ENCODE results near the gene LRRC41.
"Not testable (repeated sequence)": the region's sequence is repeated elsewhere in the genome, so short reads cannot be mapped to it uniquely, and the experiment has no call there.

Gene LRRC41, protein sequence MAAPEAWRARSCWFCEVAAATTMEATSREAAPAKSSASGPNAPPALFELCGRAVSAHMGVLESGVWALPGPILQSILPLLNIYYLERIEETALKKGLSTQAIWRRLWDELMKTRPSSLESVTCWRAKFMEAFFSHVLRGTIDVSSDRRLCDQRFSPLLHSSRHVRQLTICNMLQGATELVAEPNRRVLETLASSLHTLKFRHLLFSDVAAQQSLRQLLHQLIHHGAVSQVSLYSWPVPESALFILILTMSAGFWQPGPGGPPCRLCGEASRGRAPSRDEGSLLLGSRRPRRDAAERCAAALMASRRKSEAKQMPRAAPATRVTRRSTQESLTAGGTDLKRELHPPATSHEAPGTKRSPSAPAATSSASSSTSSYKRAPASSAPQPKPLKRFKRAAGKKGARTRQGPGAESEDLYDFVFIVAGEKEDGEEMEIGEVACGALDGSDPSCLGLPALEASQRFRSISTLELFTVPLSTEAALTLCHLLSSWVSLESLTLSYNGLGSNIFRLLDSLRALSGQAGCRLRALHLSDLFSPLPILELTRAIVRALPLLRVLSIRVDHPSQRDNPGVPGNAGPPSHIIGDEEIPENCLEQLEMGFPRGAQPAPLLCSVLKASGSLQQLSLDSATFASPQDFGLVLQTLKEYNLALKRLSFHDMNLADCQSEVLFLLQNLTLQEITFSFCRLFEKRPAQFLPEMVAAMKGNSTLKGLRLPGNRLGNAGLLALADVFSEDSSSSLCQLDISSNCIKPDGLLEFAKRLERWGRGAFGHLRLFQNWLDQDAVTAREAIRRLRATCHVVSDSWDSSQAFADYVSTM

DNA sequence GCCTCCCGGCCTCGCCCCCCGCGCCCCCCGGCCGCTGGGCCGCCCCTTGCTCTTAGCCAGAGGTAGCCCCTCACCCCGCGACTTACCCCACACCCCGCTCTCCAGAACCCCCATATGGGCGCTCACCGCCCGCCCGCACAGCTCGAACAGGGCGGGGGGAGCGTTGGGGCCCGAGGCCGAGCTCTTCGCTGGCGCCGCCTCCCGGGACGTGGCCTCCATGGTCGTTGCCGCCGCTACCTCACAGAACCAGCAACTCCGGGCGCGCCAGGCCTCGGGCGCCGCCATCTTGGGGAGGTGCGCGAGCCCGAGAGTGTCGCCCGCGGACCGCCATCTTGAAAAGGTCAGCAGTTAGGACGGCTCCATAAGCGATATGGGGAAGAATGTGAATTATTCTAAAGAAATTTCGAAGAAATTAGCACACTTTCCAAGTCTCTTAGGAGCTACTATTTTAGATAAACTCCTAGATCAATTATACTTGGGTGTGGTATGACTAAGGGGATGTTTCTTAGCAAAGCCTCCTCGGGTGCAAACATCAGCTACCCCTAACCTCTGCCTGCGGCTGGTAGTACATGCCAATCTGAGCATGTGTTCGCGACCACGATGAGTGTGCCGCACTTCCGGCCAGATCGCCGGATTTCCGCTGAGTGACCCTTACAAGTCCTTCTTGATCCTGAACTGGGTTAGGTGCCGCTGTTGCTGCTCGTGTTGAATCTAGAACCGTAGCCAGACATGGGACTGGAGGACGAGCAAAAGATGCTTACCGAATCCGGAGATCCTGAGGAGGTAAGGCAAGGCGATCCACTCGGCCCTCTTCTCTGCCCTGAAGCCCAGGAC lies at the start of gene LRRC41, which contains the start of gene UQCRH:
LRRC41 (minus strand) TSS at position 579 of the 834 bp plus-strand sequence; CDS start at position 285, 294 bp downstream.
UQCRH (plus strand) TSS at position 661 of the 834 bp plus-strand sequence; CDS start at position 730, 69 bp downstream.
- DNase-seq = peak; percentile 89

- no peak for DNase-seq
Observed at GRCh38 chr1:46352363-46352762, 48.9 kb upstream of the LRRC41 start.

DNA sequence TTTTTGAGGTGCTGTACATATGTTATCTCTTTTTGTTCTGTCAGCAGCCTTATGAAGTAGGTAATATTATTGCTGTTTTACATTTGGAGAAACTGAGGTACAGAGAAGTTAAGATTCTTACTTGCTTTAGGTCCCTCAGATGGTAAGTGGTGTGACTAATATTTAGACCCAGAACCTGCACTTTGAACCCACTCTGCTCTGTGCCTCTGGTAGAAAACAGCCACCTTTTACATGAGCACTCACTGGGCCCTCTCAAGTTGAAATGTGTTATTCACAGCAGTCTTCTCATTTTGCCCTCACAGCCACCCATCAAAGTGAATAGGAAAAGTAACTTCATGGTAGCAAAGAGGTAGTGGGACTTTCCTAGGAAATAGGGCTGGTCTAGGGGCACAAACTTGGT lies 41.9 kb upstream of the LRRC41 start:
- DNase-seq = no peak

DNA sequence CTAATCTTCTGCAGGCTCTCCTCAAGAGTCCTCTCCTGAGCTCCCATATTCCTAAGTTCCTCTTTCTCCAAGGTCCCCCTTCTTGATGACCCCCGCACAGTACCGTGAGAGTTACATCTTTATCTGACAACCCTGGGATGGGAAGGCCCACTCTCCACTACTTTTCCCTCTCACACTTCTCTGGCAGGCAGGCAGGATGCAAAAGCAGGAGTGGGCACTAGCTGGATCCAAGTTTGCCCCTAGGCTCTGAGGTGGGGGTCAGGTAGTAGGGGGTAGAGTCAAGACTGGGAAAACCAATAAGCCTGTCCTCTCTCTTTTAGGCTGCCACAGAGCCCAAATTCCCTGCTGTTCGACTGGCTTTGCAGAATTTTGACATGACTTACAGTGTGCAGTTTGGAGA lies 41.1 kb upstream of the LRRC41 start:
- DNase-seq = no peak

DNA sequence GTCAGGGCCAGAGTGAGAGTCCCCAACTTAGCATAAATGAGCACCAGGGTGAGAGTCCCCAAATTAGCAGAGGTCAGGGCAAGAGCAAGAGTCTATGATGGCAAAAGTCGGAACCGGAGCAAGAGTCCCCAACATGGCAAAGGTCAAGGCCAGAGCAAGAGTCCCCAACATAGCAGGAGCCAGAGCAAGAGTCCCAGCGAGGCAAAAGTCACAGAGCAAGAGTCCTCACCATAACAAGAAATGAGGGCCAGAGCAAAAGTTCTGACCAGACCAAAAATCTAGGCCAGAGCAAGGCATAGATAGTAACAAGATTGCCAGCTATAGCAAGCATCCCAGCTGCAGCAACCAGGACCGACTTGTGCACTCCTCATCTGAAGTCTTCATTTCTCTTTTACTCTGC lies 40.3 kb upstream of the LRRC41 start:
- no peak for DNase-seq

DNA sequence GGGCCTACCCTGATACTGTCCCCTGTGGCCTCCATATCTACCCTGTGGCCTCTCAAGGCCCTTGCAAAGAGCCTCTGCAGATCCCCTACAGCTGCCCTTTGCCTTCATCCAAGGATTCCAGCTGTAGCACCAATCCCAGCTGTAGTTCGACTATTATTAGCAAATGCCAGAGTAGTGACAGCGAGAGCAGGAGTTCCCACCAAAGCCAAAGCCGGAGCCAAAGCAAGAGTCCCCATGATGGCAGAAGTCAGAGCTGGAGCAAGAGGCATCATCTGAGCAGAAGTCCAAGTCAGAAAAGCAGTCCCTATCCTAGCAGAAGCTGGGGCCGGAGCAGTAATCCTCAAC lies 39.9 kb upstream of the LRRC41 start:
- DNase-seq = no peak

GRCh38 chr1:46342677-46343350 lies 39.4 kb upstream of the LRRC41 start:
- no peak for DNase-seq

- DNase-seq = no peak
Observed at GRCh38 chr1:46342084-46342656, 38.8 kb upstream of the LRRC41 start.

GRCh38 chr1:46341222-46342083 lies 38.0 kb upstream of the LRRC41 start:
- no peak for DNase-seq

- peak; percentile 93 for DNase-seq
Observed at GRCh38 chr1:46340404-46341221, 37.2 kb upstream of the LRRC41 start, which contains the start of gene NSUN4. Gene NSUN4 (plus strand): TSS chr1:46340807. CDS start chr1:46340827, 20 bp downstream.

DNA sequence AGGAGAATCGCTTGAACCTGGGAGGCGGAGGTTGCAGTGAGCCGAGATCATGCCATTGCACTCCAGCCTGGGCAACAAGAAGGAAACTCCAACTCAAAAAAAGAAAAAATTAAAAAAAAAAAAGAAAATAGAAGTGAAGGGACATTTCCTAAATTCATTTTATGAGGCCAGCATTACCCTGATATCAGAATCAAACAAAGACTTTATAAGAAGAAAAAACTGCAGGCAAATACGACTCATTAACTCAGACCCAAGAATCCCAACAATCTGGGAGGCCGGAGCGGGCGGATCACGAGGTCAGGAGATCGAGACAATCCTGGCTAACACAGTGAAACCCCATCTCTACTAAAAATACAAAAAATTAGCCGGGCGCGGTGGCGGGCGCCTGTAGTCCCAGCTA lies 34.0 kb upstream of the LRRC41 start:
- DNase-seq = not testable (repeated sequence)

DNA sequence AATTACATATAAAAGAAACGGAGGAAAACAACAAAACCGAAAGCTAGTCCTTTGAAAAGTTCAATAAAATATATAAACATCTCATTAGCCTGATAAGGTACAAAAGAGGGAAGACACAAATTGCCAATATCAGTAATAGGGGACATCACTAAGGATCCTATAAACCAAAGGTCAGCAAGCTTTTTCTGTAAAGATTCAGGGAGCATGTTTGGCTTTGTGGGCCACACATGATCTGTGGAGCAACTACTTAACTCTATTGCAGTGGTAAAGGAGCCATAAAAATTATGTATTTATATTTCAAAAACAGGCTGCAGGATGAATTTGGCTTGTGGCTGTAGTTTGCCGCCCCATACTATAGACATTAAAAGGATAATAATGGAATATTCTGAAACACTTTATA lies 31.7 kb upstream of the LRRC41 start:
- DNase-seq = no peak

DNA sequence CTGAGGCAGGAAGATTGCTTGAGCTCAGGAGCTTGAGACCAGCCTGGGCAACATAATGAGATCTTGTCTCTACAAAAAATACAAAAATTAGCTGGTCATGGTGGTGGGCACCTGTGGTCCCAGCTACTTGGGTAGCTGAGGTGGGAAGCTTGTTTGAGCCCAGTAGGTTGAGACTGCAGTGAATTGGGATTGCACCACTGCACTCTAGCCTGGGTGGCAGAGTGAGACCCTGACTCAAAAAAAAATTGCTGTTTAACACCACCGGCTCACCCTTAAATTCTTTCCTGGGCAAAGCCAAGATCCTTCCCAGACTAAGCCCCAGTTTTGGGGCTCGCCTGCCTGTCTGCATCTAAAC lies 30.6 kb upstream of the LRRC41 start:
- no peak for DNase-seq

GRCh38 chr1:46333300-46334029 lies 30.0 kb upstream of the LRRC41 start:
- no peak for DNase-seq

DNA sequence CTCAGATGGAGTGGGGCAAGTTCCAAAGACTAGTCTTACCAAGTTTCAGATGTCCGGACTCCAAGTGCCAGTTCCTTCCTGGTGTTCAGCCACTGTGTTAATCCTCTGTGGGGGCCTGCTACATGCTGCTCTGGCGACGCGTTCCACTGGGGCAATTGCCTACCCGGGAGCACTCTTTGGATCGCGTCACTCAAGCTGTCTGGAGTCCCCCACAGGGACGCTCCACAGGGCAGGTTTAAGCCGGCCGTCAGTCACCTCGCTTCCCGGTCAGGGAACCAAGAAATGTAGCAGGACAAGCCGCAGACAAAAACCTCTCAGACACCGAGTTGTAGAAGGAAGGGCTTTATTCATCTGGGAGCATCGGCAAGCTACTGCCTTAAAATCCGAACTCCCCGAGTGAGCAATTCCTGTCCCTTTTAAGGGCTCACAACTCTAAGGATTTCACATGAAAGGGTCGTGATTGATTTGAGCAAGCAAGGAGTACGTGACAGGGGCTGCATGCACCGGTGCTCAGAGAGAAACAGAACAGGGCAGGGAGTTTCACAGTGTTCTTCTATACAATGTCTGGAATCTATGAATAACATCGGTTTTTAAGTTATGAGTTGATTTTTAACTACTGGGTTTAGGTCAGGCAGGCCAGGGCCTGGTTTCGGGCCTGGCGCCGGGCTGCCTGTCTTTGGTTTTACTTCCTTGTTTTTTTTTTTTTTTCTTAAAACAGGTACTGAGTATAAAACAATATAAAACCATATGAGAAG lies 28.5 kb upstream of the LRRC41 start:
- not testable (repeated sequence) for DNase-seq

GRCh38 chr1:46330381-46330780 lies 27.0 kb upstream of the LRRC41 start:
- DNase-seq = not testable (repeated sequence)

DNA sequence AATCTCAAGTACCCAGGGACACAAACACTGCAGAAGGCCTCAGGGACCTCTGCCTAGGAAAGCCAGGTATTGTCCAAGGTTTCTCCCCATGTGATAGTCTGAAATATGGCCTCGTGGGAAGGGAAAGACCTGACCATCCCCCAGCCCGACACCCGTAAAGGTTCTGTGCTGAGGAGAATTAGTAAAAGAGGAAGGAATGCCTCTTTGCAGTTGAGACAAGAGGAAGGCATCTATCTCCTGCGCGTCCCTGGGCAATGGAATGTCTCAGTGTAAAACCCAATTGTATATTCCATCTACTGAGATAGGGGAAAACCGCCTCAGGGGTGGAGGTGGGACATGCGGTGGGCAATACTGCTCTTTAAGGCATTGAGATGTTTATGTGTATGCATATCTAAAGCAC lies 26.4 kb upstream of the LRRC41 start:
- not testable (repeated sequence) for DNase-seq

DNA sequence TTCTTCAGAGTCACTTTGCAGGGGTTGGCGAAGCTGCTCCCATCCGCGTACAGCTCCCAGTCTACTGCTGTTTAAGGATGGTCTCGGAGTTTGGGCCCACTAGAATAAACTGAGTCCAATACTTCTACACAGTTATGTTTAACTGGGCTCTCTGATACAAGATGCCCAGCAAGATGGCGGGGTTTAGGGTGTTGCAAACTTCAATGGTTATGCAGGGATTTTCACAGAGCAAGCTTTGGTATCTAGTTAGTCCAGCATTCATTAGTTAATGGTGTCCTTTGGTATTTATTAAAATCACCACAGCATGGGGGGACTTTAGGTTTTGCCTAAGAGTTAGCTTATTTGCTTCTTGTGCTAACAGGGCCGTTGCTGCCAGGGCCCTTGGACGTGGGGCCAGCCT lies 24.8 kb upstream of the LRRC41 start:
- not testable (repeated sequence) for DNase-seq
